Measurements from ENCODE around the gene TMEM141. TPM values are rescaled to one million over a fixed set of nuclear protein-coding genes. Genes with fewer than 3 reads are reported as not detected.
A peak's percentile ranks its signal among the peaks of the same experiment; 100 is the strongest.

Gene TMEM141
- total and polyA plus RNA-seq, 2 of the 8 experiments (the other 6 are each of a cell fraction or from before 2014, with no cell fraction given) = 51.1 to 137 TPM

GRCh38 chr9:136840877-136841645, 49.9 kb downstream of the TMEM141 start (continued):
- no peak for TF ChIP-seq CHD7 (IDR thresholded peaks at IDR 0.05; ENCODE audit: insufficient replicate concordance, low read length)
- no peak for TF ChIP-seq ZNF274 (IDR thresholded peaks at IDR 0.05; ENCODE audit: borderline replicate concordance, extremely low read depth, low read length)
- TF ChIP-seq, protein P1, sequence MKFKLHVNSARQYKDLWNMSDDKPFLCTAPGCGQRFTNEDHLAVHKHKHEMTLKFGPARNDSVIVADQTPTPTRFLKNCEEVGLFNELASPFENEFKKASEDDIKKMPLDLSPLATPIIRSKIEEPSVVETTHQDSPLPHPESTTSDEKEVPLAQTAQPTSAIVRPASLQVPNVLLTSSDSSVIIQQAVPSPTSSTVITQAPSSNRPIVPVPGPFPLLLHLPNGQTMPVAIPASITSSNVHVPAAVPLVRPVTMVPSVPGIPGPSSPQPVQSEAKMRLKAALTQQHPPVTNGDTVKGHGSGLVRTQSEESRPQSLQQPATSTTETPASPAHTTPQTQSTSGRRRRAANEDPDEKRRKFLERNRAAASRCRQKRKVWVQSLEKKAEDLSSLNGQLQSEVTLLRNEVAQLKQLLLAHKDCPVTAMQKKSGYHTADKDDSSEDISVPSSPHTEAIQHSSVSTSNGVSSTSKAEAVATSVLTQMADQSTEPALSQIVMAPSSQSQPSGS (IDR thresholded peaks at IDR 0.05; ENCODE audit: low read length) = no peak
- 0 out of 2 replicates have a peak, but pooled peaks have one; percentile 8 for TF ChIP-seq GABPA (IDR thresholded peaks at IDR 0.05; ENCODE audit: borderline replicate concordance, insufficient read depth, low read length)
- no peak for TF ChIP-seq EP300 (IDR thresholded peaks at IDR 0.05; ENCODE audit: borderline replicate concordance in 1 of 2, low read depth in 2 of 2, low read length in 2 of 2)
- no peak for TF ChIP-seq SIX5 (IDR thresholded peaks at IDR 0.05; ENCODE audit: low read depth, low read length)
- no peak for TF ChIP-seq KDM4A (IDR thresholded peaks at IDR 0.05; ENCODE audit: low read depth, low read length, severe bottlenecking)

Measured in H1 (cell line).